CD4-positive, alpha-beta T cell treated with Interleukin-6 for 4 hours (primary cell): Measurements from ENCODE around the gene SFI1.
A peak's percentile ranks its signal among the peaks of the same experiment; 100 is the strongest.

Experiments
- DNase-seq: peaks from one replicate; pipeline ENCODE4 v3.0.0-alpha.2; 2020; ENCODE audit warnings: mixed read lengths

The SFI1 gene

DNA sequence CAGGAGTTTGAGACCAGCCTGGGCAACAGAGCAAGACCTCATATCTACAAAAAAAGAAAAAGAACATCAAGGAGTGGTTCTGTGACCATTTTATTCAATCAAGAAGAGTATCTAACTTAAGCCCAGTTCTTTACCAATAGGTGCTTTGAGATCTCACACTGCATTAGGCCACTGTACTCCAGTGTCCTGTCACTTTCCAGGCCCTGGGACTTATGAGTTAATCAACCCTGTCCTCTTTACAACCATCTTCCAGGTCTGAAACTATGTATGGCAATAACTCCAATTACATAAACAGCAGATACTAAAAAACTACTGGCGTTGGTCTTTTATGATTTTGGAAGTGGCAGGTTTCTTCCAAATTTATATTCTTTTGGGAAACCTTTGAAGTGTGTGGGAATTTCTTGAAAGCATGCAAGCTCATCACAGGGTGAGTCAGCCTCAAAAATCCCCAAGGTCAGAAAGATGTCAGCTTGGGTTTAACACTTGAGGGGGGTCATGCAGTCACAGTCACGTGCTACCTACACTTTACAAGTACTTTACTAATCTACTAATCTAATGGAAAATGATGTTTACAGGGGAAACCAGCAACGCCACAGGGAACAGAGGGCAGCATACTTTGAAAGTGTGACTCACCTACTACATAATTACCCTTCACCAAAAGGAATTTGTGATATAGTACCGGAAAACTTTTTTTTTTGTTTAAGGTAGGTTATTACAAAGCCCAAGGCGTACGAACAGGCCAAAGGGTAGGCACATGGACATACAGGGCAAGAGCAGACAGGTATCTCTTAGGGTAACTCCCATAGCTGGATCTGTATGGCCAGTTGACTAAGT lies 150.1 kb downstream of the SFI1 start:
- DNase-seq = no peak

DNA sequence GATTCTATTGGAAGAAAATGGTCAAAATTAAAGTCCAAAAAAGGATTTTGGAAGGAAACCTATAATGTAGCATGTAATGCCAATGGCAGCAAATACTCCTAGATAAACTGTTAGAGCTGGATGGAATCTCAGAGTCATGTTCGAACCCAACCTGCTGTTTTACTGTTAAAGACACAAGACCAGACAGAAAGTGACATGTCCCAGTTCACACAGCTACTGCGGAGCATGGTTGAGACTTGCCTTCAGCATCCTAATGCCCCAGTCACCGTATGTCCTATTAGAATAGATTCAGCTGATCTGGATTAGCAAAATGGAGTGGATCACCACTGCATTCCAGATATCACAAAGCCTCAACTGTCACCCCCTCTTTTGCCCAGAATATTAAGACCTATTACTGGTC lies 150.7 kb downstream of the SFI1 start:
- DNase-seq = no peak

DNA sequence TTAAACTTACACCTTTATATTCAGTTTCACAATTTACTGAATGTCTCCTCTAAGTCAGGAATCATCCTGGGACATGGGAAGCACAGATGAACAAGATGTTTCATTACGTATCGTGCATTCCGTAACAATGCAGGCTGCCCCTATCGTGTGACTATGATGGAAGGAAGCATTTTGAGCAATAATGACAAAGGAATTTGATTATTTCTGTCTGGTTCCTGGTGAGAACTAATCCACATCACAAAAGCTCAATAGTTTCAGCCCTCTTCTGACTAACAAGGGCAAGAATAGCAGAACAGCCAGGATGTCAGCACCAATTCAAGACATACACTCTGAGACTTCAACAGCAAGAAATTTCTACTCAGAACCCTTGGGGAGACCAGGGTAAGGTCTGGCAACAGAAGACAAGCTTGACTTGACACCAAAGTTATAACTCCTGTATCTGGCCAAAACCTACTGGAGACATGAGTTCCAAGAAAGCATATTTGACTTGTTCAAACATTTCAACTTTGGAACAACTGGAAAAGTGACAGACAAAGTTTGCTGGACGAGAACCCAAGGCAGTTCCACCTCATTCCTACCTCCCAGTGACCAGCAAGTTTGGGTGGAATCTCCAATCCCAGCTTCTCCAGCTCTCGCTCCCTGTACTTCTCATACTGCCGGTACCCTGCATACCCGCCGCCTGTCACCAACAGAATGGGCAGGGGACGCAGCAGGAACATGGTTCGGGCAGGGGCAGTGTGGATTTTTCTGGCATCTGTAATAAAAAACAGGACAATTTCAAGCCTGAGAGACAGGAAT lies 151.4 kb downstream of the SFI1 start:
- no peak for DNase-seq

DNA sequence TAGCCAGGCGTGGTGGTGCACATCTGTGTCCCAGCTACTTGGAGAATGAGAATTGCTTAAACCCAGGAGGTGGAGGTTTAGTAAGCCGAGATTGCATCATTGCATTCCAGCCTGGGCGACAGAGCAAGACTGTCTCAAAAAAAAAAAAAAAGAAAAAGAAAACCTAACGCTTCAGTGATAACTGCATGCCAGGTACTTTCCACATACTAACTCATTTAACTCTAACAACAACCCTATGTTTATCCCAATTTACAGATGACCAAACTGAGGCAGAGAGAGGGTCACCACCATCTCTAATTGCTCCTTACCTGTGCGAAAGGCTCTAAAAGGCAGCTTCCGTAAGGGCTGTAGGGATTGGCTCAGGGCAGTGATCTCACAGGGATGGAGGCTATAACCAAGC lies 154.1 kb downstream of the SFI1 start:
- no peak for DNase-seq

DNA sequence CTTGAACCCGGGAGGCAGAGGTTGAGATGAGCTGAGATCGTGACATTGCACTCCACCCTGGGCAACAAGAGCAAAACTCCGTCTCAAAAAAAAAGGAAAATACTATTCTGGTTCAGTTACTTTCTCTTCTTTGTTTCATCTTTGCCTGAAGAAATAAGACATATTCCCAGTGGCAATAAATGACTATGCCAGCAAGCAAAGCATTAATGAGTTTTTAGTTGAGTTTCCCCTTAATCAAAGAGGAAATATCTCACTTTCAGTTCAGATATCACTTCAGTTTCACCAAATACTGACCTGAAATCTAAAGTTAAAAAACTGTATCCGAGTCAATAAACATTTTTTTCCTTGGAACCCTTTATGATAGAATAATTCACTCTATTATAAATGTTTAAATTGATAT lies 155.3 kb downstream of the SFI1 start:
- DNase-seq = no peak

DNA sequence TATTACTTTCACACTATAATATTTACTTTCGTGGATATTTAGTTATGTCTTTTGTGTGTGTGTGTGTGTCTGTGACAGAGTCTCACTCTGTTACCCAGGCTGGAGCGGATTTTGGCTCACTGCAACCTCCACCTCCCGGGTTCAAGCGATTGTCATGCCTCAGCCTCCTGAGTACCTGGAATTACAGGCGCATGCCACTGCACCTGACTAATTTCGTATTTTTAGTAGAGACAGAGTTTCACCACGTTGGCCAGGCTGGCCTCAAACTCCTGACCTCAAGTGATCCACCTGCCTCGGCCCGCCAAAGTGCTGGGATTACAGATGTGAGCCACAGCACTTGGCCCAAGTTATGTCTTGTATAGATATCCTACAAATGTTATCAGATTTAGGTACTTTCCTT lies 155.8 kb downstream of the SFI1 start:
- DNase-seq = no peak

DNA sequence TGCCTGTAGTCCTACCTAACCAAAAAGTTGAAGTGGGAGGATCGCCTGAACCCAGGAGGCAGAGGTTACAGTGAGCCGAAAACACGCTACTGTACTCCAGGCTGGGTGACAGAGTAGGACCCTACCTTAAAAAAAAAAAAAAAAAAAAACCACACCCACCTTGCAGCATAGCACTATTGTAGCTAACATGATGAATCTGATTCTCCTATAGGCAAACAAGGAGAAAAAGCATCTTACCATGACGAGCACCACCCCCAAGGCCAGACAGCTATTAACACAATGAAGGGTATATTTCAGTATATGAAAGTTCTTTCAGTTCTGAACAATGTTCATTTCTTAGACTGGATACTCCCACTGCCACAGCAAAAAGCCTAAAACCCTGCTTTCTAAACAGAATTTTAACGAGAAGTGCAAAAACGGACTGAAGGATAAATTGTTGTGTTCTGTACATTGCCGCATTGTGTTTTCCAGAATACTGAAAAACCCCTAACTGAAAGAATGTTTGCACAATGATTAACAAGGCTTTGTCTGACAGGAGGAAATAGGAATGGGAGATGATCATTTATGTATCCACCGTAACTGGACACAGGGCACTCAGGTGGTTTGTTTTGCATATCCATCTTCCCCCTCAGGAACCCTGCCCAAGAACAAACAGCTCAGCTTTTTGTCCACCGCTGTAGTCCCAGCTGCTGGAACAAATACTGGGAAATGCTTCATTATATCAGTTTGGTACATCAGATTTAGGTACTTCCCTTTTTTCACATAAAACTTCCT lies 156.8 kb downstream of the SFI1 start:
- no peak for DNase-seq

DNA sequence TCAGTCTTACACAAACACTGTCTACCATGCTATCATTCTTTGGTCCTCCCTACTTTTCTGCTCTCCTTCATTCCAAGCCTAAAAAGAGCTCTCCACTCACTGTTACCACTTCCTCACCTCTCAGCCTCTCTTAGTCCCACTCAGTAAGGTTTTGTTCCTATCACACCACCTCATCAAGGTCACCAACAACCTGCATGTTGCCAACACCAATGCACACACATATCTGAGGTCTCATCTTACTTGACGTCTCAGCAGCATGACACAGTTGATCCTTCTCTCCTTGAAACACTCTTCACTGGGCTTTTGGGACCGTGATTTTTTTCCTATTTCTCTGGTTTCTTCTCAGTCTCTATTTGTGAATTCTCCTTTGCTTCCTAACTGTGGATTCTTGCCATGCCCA lies 157.6 kb downstream of the SFI1 start:
- DNase-seq = no peak

DNA sequence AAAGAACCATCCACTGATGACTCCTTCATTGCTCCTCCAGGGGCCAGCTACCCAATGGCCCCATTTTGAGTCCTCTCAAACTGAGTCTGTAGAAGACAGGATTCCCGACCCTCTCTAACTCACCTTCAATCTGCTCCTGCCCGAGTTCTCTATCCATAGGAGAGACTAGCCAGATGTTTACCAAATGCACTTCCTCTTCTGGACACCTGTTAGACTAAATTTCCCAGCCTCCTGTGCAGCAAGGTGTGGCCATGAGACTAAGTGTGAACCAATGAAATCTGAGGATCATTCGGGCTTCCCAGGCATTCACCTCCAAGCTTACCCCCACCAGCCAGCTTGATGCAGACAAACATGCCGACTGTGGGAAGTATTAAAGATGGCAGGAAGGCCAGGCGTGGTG lies 158.1 kb downstream of the SFI1 start:
- DNase-seq = no peak

DNA sequence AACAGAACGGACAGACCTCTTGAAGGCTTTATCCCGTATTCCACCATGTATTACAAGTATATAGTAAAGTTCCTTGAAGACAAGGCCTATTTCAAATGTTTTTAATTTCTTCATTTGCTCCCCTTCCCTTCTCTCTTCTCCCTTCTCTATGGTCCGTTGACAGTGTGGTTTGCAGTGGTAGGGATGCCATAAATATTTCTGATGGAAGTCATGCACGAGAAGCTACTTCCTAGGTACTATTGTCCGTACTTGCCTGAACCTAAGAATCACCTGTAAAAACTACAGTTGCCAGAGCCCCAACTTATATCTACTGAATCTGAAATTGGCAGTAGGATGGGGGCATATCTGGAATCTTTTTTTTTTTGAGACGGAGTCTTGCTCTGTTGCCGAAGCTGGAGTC lies 162.9 kb downstream of the SFI1 start:
- no peak for DNase-seq

DNA sequence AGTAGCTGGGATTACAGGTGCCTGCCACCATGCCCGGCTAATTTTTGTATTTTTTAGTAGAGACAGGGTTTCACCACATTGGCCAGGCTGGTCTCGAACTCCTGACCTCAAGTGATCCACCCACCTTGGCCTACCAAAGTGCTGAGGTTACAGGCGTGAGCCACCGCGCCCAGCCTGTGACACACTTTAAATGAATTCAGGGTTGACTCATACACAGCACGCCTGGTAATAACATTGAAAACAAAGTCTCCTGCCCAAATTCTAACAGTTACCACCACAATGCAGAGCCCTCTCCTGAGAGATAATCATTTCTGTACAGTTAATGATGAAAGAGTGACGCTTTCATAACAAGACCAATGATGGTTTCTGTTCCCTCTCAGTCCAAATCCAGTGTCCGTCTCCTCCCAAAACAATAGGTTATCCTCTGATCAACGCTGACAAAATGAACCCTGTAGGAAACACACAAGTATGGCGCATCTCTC lies 164.6 kb downstream of the SFI1 start:
- peak; percentile 43 for DNase-seq

DNA sequence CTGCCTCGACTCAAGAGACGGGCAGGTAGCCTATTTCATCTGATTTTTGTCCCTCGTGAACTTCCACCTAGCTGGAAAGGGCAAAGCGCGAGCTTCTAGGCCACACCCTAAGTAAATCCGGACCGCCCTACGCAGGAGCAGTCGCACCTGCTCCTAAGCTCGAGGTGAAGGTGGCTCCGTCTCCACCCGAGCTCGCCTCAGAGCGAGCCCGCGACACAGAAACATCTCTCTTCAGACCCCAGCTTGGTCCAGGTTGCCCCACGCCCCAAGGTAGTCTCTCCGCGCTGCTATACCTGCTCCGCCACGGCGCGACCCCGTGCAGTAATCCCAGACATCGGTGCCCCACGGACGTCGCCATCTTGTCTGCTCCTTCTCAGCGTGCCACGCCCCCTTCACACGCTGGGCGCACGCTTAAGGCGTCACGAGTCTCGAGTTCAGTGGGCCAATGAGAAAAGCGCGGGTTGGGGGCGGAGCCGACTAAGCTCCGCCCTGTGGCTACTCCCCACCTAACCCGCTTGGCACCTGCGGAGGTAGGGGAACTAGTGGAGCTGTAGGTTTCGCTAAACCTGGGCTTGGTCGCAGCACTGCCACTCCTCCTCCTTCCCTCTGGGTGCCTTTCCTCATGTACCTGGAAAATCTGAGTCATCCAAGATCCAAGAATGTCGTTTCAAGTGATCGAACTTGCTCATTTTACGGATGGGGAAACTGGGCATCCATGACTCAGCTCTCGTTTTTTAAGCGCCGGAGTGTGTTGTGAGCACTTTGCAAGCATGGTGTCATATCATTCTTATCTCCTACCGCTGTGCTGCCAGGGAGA lies 165.7 kb downstream of the SFI1 start, which contains the start of gene PISD:
PISD (minus strand) TSS at position 365 of the 817 bp plus-strand sequence; CDS start at position 358, 7 bp downstream.
- DNase-seq = peak; percentile 97

DNA sequence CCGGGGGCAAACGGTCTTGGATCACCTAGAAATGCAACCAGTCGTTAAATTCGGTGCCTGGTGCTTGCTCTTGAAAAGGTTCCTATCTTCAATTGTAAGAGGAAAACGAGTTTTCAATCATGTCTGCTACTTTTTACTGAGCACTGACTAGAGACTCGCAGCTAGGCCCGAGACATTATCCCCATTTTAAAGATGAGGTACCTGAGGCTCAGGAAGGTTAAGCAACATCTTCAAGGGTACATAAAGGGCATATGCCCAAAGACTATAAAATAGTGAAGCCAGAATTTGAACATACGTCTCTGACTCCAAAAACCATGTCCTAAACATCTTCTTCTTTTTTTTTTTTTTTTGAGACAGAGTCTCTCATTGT lies 166.3 kb downstream of the SFI1 start:
- no peak for DNase-seq
